HG03095 (cell line): ENCODE data around the gene SRPK2.
"Not testable (repeated sequence)": the region's sequence is repeated elsewhere in the genome, so short reads cannot be mapped to it uniquely, and the experiment has no call there.

Source experiments
- ATAC-seq: cut with Tn5 transposase; IDR thresholded peaks from one replicate; pipeline ENCODE4 v1.9.1; 2021; ENCODE audit warnings: moderate library complexity; ENCODE audit not compliant: unreplicated experiment

Gene SRPK2

DNA sequence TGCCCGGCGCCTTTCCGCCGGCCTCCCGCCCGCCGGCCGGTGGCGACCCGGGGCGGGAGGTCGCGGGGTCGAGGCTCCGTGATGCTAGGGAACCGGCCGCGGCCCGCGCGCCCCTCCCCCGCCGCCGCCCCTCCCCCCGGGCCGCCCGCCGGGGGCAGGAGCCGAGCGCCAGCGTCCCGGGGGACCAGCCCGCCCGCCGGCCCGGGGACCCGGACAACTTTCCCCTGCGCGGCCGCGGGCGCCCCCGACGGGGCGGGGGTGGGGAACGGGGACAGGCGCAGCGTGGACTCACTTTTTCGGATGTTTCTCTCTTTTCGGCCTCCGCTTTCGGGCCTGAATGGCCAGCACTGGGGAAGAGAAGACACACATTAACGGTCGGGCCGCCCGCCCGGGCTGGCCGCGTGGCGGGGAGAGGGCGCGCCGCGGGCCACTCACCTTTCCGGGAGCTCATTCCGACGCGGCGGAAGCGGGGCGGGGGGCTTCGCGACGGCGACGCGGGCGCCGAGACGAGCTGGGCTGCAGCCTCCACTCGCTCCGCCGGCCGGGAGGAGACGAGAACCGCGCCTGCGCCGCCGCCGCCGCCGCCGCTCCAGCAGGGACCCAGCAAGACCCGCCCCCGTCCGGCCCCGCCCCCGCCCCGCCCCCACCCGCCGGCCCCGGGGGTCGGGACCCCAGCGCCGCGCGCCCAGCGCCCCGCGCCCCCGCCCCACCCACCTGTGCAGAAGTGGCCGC lies at the start of gene SRPK2:
SRPK2 (minus strand) TSS at position 566 of the 732 bp plus-strand sequence.
- ATAC-seq: peak; percentile 76

GRCh38 chr7:105438254-105438653 lies 49.5 kb upstream of the SRPK2 start:
- no peak for ATAC-seq

DNA sequence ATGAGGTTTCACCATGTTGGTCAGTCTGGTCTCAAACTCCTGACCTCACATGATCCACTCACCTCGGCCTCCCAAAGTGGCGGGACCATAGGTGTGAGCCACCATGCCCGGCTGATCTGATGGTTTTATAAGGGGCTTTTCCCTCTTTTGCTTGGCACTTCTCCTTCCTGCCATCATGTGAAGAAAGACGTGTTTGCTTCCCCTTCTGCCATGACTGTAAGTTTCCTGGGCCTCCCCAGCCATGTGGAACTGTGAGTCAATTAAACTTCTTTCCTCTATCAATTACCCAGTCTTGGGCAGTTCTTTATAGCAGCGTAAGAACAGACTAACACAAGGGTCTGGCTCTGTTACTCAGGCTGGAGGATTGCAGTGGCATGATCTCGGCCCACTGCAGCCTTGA lies 48.6 kb upstream of the SRPK2 start:
- ATAC-seq: not testable (repeated sequence)

GRCh38 chr7:105429746-105430612 lies 41.3 kb upstream of the SRPK2 start:
- ATAC-seq: peak; percentile 60

DNA sequence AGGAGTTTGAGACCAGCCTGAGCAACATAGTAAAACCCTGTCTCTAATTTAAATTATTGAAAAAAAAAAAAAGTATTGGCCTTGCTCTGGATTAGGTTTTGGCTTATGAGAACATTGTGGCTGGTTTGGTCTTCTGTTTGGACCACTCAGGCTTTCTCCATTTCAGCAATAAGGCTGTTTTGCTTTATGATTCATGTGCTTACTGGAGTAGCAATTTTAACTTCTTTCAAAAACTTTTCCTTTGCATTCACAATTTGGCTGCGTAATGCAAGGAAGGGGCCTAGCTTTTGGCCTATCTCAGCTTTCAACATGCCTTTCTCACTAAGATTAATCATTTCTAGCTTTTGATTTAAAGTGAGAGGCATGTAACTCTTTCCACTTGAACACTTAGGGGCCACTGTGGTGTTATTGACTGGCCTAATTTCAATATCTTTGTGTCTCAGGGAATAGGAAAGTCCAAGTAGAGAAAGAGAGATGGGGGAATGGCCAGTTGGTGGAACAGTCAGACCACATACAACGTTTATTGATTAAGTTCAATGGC lies 38.0 kb upstream of the SRPK2 start:
- no peak for ATAC-seq

DNA sequence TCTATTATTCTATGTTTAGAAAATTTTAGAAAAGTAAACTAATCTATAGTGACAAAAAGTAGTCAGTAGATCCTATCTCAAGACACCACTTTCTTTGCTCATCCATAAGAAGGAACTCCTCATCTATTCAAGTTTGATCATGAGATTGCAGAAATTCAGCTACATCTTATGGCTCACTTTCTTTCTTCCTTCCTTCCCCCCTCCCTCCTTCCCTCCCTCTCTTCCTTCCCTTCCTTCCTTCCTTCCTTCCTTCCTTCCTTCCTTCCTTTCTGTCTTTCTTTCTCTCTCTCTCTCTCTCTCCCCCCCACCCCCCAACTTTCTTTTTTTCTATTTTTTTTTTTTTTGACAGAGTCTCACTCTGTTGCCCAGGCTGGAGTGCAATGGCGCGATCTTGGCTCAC lies 35.3 kb upstream of the SRPK2 start:
- no peak for ATAC-seq

GRCh38 chr7:105413887-105414437 lies 25.2 kb upstream of the SRPK2 start:
- ATAC-seq: no peak

- not testable (repeated sequence) for ATAC-seq
Observed at GRCh38 chr7:105410774-105411173, 22.1 kb upstream of the SRPK2 start.

GRCh38 chr7:105409775-105410174 lies 21.1 kb upstream of the SRPK2 start:
- not testable (repeated sequence) for ATAC-seq

DNA sequence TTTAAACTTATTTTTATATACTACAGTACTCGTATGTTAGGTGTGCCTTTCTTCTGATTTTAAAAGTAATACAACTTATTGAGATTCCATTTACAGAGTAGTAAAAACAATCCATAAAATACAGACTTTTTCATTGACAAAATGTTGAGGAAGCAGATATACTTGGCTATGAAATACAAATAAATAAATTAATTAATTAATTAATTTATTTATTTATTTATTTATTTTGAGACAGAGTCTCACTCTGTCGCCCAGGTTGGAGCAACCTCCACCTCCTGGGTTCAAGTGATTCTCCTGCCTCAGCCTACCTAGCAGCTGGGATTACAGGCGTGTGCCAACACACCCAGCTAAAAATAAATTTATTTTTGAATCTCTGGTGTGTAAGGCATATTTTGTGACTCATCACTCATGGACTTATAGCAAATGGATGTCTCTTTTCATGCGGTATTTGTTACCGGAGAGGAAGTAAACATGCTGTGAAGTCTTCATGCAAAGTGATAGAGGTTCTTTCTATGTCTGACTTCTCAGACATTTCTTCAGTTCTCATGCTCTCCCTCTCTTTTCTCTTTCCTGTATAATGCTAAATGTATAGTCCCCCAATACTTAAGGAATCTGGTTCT lies 20.2 kb upstream of the SRPK2 start:
- no peak for ATAC-seq

- ATAC-seq: no peak
Observed at GRCh38 chr7:105403128-105403527, 14.4 kb upstream of the SRPK2 start.

GRCh38 chr7:105402221-105403095 lies 13.7 kb upstream of the SRPK2 start:
- no peak for ATAC-seq

GRCh38 chr7:105399043-105399725 lies 10.5 kb upstream of the SRPK2 start:
- no peak for ATAC-seq

DNA sequence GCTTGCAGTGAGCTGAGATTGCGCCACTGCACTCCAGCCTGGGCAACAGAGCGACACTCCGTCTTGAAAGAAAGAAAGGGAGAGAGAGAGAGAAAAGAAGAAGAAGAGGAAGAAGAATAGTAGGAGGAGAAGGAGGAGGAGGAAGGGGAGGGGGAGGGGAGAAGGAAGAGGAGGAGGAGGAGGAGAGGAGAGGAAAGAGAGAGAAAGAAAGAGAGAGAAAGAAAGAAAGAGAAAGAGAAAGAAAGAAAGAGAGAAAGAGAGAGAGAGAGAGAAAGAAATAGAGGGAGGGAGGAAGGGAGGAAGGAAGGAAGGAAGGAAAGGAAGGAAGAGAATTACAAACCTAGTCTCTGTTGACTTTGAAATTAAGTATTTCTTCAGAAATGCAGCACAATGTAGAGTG lies 7.8 kb upstream of the SRPK2 start:
- ATAC-seq: no peak

DNA sequence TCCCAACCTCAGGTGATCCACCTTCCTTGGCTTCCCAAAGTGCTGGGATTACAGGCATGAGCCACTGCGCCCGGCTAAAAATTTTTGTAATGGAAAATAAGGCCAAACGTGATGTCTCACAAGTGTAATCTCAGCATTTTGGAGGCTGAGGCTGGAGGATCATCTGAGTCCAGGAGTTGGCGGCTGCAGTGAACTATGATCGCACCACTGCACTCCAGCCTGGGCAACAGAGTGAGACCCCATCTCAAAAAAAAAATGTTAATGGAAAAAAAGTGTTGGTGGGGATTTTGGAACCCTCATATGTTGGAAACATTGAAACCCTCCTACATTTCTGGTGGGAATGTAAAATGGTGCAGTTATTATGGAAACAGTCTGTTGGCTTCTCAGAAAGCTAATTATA lies 2.7 kb upstream of the SRPK2 start:
- ATAC-seq: no peak

DNA sequence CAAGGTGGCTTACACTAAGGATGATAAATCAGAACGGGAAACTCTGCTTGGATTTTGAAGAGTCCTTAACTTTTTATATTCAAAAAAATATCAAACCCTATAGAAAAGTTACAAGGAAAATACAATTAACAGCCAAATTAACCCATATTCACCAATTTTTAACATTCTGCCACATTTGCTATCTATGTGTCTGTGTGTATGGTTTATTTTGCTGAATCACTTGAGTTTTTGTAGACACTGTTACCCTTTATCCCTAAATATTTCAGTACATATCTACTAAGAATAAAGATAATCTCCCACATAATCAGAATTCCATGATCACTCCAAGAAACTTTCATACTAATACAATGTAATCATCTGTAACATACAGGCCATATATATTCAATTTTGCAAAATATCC lies 1.2 kb upstream of the SRPK2 start:
- ATAC-seq: no peak

DNA sequence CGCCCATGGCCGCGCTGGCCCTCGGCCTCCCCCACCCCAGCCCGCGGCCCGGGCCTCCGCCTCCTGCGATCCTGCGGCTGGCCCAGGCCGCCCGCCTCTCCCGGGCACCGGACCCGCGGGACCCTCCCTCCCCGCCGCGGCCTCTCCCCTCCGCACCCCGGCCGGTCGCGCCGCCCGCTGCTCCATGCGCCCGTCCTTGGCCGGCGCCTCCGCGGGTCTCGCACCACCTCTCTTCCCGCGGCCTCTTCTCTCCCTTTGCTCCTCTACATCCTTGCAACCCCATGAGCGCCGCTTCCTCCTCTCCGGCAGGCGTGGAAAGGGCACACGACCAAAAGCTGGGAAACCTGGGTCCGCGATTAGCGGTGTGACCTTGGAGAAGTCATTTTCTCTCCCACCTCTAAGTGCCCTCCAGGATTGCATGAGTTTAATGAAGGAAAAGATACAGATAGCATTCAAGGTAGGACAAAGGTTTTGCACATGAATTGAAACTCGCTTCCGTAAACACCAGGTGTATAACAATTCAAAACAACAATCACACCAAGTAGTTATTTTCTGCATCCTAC lies 448 bp upstream of the SRPK2 start:
- peak; percentile 31 for ATAC-seq

DNA sequence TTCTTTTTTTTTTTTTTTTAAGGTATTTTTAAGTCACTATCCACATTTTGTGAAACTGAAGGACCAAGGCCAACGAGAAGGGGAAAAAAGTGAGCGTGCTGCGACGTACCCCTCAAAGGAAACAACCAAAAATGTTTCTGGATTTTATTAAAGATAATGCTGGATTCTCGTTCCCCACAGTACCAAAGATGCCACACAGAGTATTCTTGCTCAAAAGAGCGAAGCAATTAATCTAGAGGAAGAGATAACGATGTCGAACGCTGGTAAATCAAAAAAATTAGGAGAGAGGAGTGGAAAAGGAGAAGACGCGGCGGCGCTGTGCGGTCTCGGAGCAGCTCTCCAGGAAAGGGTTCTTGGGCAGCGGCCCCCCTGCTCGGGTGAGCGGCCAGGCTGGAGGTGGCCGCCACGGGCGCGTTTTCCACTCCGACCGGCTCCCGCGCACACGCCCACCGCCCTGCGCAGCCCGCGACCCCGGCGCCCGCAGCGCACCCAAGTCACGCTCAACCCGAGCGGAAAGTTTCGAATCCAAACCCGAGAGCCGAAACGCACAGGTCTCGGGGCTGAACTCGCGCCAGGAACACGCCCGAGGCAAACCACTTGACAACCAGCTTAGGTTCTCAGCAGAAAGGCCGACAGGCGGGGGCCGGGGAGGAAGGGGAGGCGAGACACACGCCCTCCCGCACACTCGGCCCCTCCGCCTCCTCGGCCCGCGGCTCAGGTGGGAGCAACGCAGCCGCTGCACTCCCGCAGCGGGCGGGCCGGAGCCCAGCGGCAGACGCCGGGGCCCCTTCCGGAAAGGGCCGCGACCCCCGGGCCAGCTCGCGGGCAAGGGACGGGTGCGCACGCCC lies 989 bp downstream of the SRPK2 start:
- peak; percentile 35 for ATAC-seq
